Inflammatory macrophage treated with lipopolysaccharide for 4 hours (primary cell): ENCODE measurements around the gene EPHB6.

Experiments
- DNase-seq: peaks from one replicate; pipeline ENCODE4 v3.0.0-alpha.2; 2020

The EPHB6 gene

DNA sequence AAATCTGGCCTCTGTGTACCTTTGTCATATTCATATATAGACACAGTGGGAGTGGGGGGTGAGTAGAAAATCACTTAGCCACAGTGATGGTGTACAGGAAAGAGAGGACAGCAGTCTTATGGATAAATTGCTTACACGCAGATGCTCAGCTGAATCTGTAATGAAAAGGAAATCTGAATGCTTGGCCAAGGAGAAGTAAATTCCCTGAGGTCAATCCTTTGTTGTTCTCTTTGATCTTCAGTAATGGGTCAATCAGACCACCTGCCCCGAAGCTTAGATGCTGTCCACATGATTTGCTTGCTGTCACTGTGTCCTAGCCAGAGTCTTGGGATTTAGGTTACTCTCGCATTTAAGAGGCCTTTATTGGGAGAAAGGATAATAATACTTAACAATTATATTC, 18.4 kb upstream of the EPHB6 start:
- no peak for DNase-seq

DNA sequence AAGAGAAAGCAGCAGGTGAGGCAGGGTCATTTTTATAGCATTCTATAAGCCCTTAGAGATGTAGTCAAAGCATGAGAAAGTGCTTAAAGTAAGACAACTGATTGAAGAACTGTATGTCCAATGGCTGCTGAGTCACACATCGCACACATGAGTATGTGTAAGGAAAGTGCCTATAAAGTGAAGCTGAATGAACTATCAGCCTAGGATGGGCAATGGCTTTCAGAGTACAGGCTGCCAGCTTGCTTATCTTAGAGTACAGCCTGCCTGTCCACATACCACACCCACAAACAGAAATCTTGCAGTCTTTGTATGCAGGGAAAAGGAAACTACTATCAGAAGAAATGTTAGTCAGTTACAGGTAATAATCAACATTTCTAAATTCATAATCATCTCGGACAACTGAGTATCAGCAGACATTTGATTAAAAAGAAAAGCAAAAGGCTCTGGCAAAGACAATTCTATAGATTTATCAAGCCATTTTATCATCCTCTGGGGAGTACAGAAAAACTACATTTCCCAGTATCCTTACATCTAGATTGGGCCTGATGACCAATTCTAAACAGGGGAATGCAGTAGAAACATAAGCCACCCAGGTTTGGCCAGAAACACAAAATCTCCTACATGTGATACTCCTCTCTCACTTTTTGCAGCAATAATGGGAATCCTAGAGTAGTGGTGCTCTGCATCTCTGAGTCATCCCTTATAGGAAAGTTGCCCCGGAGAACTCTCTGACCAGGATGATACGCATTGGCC, 16.2 kb upstream of the EPHB6 start:
- DNase-seq = no peak

DNA sequence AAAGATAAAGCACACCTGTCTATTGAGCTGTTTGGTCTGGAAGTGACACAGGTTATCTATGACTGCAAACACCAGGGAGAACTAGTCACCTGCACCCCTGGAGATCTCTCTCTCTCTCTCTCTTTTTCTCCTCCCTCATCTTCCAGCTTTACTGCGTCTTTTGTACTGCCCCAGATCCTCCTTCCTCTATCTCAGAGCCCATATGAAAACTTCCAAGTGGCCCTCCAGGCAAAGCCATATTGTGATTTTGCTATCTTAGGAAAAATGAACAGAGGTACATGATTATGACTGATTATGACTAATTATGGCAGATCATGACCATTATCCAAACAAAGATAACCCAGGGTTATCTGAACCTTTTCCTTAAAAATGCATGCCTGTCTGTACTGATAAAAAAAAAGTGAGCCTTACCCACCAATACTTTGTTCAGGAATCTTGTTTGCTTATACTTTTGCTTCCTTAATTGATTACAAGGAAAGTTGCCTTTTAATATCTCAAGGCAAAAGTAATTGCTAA, 12.6 kb upstream of the EPHB6 start:
- no peak for DNase-seq

DNA sequence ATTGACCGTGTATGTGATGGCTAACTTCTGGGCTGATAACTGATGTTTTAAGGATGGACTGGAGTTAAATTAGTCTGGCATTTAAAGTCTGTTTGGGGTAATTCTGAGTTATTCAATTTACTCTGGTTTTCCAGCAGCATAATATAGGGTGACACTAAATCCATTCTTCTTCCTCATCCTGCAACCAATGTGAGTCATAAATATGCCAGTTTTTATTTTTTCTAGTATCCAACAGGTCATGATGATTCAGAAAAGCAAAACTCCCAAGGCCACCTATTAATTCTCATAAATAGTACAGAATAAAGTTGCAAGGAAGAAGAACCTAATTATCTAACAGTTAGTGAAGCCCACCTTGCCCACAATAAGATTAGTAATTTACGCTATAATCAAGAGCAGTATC, 7.5 kb upstream of the EPHB6 start:
- DNase-seq = no peak

DNA sequence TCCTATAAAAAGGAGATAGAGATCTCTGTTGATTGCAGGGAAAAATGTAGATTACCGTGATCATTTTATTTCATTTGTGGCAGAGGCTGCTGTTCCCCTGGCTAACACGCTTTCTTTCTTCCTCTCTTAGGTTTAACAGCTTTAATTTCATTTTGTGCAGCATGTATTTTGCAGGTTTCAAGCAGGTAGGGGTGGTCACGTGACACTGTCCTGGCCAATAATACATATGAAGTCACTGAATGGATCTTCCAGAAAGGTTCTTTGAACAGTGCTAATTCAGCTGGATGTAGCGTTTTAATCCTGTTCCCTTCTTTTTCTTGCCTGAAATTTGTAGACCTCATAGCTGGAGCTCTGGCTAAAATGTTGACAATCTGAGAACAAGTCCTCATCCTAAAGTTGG, 3.6 kb upstream of the EPHB6 start:
- DNase-seq = no peak

DNA sequence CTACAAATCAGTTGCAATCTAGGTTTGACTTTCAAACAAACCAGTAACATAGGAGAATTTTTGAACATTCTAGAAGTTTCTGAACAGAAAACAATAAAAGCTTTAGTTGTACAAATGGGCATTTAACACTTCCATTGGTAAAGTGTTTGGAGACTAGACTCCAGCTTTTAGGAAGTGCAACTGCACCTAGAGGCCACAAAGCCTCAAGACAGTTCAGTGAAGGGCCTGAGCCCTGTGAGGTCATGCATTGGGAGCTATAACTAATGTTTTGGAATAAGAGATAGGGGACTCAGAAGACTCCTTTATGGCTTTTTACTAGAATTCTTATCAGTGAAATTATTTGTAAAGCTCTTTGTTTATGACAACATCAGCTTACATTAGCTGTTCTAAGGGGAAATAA, 3.0 kb upstream of the EPHB6 start:
- peak; percentile 23 for DNase-seq

DNA sequence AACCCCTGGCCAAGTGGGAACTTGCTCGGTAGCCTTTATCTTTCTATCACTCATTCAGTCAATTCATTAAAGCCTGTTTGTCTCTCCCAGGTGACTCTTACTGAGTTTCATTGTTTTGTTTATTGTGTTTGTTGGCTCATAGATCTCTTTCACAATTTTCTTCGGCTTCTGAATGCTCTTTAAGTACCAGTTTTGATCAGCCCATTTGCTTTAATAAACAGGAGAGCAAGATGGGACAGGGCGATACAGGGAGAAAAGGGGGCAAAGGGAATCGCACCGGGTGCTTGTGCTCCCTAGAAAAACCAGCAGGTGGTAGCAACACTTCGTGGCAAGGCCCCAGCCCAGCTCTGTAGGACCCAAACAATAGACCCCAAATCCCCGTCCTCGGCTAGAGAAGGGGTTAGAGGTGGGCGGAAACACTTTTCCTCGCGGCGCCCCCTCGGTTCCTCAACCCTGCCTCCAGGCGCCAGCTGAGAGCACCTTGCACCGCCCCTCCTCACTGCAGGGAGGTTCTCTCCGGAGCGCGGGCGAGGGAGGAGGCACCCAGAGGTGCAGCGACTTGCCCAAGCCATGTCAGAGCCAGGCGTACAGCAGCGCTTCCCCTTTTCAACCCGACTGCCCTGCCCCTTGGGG, 1.0 kb upstream of the EPHB6 start:
- DNase-seq = peak; percentile 82

DNA sequence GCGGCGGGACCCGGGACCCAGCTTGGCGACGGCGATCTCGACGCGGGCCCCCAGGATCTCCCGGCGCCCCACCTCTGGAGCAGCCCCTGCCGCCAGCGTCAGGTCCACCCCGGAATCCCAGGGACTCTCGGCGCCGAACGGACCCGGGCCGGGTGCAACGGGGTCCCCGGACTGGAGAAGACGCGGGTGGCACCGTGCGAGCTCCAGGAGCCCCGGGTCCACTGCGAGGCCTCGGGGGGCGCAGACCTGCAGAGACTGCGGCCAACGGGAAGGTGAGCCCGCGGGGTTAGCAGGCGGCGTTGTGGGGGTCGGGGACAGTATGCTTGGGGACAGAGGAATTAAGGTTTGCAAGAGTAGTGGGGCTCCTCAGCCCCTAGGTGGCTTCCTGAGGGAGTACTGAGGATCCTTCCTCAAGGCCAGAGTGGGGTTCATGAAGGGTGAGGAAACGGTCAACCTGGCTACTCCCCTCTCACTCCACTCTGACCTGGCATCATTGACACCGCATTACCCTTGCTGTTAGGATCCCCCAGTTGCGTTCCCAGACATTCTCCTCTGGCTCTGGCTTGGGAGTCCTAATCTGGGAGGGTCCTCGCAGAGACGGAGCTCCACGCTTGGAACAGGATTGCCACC, 353 bp downstream of the EPHB6 start:
- no peak for DNase-seq

DNA sequence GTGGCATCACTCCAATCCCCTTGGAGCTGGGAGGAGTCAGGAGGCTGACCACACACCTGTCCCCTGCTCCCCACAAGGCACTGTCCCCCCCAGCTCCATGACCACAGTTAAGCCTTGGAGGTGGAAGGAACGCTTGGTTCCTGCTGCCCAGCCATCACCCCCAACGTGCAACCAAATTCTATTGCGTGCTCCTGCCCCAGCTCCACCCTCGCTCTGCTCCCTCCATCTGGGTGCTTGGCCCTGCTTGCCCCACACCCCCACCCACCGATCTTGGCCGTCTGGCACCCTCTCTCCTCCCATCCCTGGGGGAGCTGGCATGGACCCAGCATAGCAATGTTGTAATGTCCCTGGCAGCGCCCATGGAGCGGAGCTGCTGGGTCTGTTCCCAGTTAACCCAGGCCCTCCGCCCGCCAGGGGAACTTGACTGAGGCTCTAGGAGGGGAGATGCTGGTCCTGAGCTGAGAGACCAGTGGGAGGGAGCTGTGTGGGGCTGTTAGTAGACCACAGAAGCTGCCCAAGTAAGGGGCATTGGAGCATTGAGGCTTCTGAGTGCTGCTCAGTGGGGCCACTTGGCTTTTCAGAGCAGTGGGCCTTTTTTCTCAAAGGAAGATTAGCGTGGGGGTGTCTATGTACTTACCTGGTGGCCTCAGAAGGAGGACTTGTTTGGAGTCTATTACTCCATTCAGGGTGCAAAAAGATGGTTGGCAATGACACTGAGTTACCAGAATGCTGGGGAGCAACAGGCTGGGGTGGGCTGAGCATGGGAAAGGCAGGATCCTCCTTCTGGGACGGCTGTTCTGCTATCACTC, 1.1 kb downstream of the EPHB6 start:
- DNase-seq = no peak

DNA sequence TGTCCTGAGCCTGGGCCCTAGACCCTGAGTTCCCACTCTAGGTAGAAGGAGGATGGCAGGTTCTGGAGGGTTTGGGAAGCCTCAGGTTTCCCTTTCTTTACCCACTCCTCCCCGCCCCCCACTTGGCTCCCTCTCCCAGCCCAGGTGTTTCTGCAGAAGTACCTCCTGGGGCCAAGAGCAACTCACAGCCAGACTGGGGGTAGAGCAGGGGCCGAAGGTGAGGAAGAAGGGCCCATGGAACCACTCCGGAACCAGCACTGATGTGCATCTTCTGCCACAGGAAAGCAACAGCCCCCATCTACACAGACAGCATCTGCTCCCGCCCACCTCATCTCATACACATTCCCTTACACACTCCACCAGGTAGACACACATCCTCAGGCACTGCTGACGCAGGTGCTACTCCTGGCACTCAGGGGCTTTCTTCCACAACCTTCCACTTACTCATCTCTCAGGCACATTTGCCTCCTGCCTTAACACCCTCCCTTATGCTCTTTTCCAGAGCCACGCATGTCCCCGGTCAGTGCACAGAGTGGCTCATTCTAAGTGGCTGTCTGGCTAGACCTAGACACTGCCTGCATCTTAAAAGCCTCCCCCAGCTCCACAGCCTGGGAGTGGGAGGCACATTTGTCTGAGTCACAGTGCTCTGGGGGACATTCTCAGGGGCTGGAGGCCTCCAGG, 1.8 kb downstream of the EPHB6 start:
- DNase-seq = no peak

DNA sequence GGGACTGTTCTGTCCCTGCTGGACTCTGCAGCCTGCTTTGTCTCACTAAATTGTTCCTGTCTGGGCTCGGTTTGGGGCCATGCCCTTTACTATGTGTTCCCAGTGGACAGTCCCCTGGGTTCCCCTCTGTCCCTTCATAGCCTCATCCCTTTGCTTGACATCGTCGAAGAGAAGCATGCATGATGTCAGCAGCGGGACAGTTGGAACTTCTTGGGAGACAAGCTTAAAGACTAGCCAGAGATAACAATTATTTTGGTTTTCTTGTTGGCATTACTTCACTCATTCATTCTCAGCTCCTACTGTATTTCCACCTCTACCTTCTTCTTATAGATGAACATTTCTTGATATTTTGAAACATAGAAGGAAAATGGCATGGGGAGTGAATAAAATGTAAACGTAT, 2.7 kb downstream of the EPHB6 start:
- DNase-seq = no peak

DNA sequence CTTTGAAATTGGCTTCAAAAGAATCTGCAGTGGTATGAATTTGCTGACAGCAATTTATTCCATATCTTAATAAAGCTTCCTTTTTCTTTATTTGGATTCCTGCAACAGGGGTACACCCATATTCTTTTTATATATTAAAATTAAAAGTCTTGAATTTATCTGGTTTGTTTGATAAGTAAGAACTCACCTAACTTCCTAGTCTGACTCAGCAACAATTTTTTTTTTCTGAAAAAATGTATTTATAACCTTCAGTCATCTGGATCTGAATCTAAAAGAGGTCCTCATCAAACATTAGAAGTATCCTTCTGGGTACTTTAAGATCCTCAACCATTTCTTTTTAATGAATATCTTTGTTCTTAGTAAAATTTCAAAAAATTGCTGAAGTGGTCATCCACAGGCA, 4.5 kb downstream of the EPHB6 start:
- no peak for DNase-seq

DNA sequence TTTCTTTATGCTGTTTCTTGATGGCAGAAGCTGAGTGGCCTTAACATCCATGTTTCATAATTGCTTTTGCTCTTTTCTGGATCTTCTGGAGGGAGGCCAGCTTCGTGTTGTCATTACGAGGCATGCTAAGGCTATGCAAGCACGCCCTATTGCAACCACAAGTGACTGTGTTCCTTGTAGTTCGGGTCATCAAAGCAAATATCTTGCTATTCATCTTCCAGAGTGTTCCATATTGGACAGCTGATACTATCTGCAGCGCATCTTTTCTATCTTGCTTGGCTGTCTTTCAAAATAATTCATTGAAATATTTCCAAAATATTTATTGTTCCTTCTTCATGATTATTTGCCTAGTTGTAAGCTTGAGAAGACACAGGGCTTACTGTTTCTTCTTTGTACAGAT, 5.0 kb downstream of the EPHB6 start:
- DNase-seq = peak; percentile 4

DNA sequence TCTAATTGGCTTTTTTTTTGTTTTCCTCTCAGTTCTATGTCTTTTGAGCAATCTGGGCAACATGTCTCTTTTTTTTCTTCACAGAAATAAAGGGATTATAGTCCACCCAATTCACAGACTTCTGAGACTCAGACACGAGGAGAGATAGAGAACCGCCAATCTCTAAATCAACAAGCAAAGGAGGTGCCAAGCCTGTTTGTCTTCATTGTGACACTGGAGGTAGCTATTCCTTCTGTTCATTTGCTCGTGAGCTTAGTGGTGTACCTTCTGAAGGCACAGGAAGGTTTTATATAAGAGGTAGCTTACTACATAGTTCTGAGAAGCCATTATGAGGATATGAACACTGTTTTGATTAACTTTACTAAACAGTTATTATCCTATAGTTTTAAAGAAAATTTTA, 6.1 kb downstream of the EPHB6 start:
- DNase-seq = no peak

DNA sequence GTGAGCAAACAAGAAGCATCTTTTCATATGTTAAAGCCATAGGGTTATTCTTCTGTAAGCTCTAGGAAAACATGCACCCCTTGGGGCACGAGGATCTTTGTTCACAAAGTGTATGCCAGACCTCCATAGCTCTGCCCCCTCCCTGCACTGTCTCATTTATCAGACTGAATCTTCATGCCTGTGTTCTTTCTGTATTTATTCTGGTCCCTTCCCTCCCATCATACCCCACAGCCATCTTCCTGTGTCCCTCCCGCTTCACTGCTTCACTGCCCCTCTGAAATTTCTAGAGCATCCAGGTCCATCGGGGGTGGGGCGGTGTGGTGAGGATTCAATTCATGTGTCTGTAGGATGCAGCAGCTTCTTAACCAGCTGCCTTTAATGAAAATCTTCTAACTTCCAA, 7.5 kb downstream of the EPHB6 start:
- no peak for DNase-seq

DNA sequence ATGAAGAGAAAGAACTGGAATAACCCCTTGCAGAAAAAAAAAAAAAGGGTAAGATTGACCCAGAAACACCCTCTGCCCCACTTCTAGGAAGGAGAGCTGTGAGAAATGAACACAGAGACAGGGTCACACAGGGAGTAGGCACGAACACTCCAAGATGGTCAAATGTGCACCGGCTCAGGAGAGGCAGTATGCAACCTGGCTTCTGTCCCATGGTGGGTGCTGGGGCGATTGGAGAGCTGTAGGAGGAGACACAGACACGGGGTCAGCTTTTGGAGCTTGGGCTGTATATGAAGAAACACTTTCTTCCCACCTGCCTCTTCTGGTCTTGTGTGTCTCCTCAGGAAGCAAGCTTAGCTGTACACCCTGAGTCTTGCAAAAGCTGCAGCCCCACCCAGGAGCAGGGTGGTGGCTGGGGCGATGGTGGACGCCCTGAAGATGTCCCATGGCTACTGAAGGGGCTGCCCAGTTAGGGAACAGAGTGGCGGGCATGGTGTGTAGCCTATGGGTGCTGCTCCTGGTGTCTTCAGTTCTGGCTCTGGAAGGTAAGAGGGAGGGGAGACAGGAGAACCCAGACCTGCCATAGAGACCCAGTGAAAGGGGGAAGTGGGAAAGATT, 8.0 kb downstream of the EPHB6 start:
- DNase-seq = no peak

DNA sequence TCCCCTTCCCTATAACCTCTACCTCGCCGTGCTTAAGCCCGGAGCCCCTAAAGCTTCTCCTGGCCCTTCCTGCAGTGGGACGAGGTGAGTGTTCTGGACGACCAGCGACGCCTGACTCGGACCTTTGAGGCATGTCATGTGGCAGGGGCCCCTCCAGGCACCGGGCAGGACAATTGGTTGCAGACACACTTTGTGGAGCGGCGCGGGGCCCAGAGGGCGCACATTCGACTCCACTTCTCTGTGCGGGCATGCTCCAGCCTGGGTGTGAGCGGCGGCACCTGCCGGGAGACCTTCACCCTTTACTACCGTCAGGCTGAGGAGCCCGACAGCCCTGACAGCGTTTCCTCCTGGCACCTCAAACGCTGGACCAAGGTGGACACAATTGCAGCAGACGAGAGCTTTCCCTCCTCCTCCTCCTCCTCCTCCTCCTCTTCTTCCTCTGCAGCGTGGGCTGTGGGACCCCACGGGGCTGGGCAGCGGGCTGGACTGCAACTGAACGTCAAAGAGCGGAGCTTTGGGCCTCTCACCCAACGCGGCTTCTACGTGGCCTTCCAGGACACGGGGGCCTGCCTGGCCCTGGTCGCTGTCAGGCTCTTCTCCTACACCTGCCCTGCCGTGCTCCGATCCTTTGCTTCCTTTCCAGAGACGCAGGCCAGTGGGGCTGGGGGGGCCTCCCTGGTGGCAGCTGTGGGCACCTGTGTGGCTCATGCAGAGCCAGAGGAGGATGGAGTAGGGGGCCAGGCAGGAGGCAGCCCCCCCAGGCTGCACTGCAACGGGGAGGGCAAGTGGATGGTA, 9.2 kb downstream of the EPHB6 start:
- DNase-seq = no peak

DNA sequence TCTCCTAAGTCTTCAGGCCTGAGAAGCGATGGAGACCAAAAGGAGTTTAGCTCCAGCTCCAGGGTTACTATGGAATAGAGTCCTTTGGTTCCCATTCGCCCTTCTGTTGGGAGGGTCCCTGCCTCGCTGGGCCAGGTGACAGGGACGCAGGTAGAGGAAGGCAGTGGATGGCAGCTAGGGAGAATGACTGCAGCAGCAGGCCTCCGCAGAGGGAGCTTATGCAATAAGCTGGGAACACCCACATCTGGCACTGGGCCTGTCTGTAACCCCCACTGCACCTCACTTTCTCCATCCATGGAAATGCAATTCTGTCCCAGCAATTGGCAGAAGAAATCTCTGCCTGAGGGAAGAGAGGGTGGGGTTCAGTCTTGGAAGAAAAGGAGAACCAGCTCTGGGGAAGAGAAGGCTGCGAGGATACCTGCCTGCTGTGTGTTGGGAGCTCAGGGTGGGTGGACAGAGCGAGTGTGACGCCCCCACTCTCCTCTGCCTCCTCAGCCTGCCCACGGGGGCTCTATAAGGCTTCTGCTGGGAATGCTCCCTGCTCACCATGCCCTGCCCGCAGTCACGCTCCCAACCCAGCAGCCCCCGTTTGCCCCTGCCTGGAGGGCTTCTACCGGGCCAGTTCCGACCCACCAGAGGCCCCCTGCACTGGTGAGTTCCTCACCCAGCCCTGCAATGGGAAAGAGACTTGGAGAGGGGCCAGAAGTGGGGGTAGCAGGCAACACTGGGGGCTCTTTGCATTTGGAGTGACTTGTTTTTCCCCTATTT, 10.3 kb downstream of the EPHB6 start:
- no peak for DNase-seq

DNA sequence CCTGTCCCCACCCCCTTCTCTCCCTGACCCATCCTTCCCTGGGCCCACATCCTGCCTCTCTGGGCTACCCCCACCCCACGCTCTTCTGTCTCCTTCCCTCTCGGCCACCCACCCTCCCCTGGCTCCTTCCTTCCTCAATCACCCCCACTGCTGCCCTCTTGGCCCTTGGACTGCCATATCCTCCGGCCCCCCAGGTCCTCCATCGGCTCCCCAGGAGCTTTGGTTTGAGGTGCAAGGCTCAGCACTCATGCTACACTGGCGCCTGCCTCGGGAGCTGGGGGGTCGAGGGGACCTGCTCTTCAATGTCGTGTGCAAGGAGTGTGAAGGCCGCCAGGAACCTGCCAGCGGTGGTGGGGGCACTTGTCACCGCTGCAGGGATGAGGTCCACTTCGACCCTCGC, 10.9 kb downstream of the EPHB6 start:
- no peak for DNase-seq

DNA sequence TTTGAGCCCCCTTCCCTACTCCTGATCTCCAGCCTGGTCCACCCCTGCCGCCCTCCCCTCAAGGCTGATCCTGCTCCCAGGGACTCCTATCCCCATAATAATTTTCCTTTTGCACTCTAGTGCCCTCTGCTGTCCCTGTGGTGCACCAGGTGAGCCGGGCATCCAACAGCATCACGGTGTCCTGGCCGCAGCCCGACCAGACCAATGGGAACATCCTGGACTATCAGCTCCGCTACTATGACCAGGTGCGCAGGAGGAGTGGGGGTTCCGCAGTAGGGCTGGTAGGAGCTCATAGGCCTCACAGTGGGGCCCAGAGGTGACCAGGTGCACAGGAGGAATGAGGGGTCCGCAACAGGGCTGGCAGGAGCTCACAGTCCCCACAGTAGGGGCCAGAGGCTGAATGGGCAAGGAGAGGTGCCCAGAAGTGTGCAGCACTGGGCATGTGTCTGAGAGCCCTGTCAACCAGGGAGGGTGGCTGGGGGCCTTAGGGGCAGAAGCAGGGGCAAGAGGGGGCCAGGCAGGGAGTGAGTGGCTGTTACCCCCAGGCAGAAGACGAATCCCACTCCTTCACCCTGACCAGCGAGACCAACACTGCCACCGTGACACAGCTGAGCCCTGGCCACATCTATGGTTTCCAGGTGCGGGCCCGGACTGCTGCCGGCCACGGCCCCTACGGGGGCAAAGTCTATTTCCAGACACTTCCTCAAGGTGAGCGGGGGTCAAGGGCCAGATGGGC, 11.7 kb downstream of the EPHB6 start:
- DNase-seq = no peak
